ENCODE data around the gene FDX2.

GRCh38 chr19:10309423-10309822, 6.4 kb downstream of the FDX2 start, which contains the start of gene ZGLP1:
- no peak for TF ChIP-seq CTCF (IDR thresholded peaks at IDR 0.05)
- TF ChIP-seq POLR2A (IDR thresholded peaks at IDR 0.05): no peak

Data from thyroid gland (tissue), 4 donors.